Psoas muscle (tissue), 8 donors: ENCODE data around the gene NKX2-3. TPM values are rescaled to one million over a fixed set of nuclear protein-coding genes. Genes with fewer than 3 reads are reported as not detected.
A peak's percentile ranks its signal among the peaks of the same experiment; 100 is the strongest.

Experiments
- ATAC-seq, 4 donors: fragments of 200-7000 bp; cut with Tn5 transposase; one replicate each; pipeline ENCODE4 v1.9.1; 2020; ENCODE audit warnings: moderate library complexity in 3 of 4, mild to moderate bottlenecking in 2 of 4
- DNase-seq, 2 donors: peaks; one replicate each; pipeline ENCODE4 v3.0.0-alpha.2; 2020
- H3K27ac ChIP-seq: fragments of 200-600 bp; one replicate; pipeline ENCODE4 v1.8.0; 2022
- H3K27me3 ChIP-seq, 3 donors: fragments of 200-600 bp in 1 of 3; one replicate each; pipeline versions ENCODE4 v1.6.1 to v1.8.0; 2013 to 2022; ENCODE audit warnings: low read length in 2 of 3, mild to moderate bottlenecking in 2 of 3, moderate library complexity in 1 of 3; ENCODE audit not compliant: insufficient read depth in 3 of 3
- H3K36me3 ChIP-seq, 2 donors: fragments of 200-600 bp in 1 of 2; one replicate each; pipeline versions ENCODE4 v1.6.1 to v1.8.0; 2013 to 2022; ENCODE audit warnings: low read depth in 1 of 2, mild to moderate bottlenecking in 1 of 2, moderate library complexity in 1 of 2; ENCODE audit not compliant: insufficient read depth in 1 of 2
- H3K4me1 ChIP-seq: fragments of 200-600 bp; one replicate; pipeline ENCODE4 v1.8.0; 2022
- H3K4me3 ChIP-seq: fragments of 200-600 bp; one replicate; pipeline ENCODE4 v1.8.0; 2022; ENCODE audit warnings: mild to moderate bottlenecking
- H3K9me3 ChIP-seq: fragments of 200-600 bp; one replicate; pipeline ENCODE4 v1.8.0; 2022
- CTCF ChIP-seq: fragments of 200-600 bp; IDR thresholded peaks from one replicate; pipeline ENCODE4 v1.8.0; 2022; ENCODE audit warnings: antibody characterized with exemption
- WGBS, 3 donors: extraction: QIAGEN DNeasy Blood & Tissue Kit; methylation state at CpG; one replicate each; pipeline versions ENCODE4 v1.1.6 to v1.1.7; 2013; 5-methylcytosine and 5-hydroxymethylcytosine counted together
- intact Hi-C, 2 donors: fragments of 100-400 bp; cut with DNase I; formaldehyde crosslinking; loops; one replicate each; pipeline versions ENCODE4 v1.11.0 to v1.14.2; 2022
- long read RNA-seq, 2 donors: library from polyadenylated mRNA; unstranded; transcript quantifications; one replicate each; pipeline ENCODE4 v2.0.0, GENCODE V29; 2021
- polyA plus RNA-seq, 3 donors: library from polyadenylated mRNA; stranded (reverse); fragments of 200-250 nt; gene quantifications; one replicate each; pipeline ENCODE4 v1.2.3, GENCODE V29; 2013
- total RNA-seq, 4 donors: library from RNA; stranded (reverse); fragmentation: NEBNext Ultra II Directional in 2 of 4; extraction: Animal tissue kit (Norgen Biotek cat#: 25700) in 2 of 4; gene quantifications; one replicate each; pipeline versions ENCODE4 v1.2.1 to v1.2.4, GENCODE V29; 2021 to 2023
- donor health status: healthy with polysubstance abuse.
- donor health status: DM: no; HTN: no; CAD: no; lungs with moderate emphysema.
- donor health status: Bipolar disorder and iron deficiency.
- donor health status: healthy.
- donor health status: DM: yes; HTN: yes; CAD: no.
- donor health status: DM: no; HTN: no; CAD: no.
- donor health status: DM: no; HTN: no; CAD: no.
- donor health status: DM: yes; HTN: yes; CAD: no.

NKX2-3 gene
- not detected for total RNA-seq
- polyA plus RNA-seq = not detected
- long read RNA-seq, donor 1 = 0 reads
- long read RNA-seq, donor 2 = 0 reads

- Histone ChIP-seq H3K27ac (no peak within 1 kb of the TSS), H3K27me3 (peaks cover 2 to 100% (median 75%) of the 10 kb centered on the region in 3 donors), H3K4me1 (peaks cover 29% of the 10 kb centered on the region), H3K36me3 (no peaks in the 10 kb centered on the region), H3K9me3 (no peaks in the 10 kb centered on the region), H3K4me3 (peak within 1 kb of the TSS; percentile 52)
- no peak for TF ChIP-seq CTCF
- intact Hi-C loops = no loop called here
- 3 to 5% (median 5%) methylated on average over 51 of the region's 51 CpGs for WGBS, 3 donors
- DNase-seq = peak; percentile 63 to 76
- peak; percentile 74 to 89 (median 78) for ATAC-seq
Measured at GRCh38 chr10:99532687-99533495, at the start of gene NKX2-3. NKX2-3 (plus strand) TSS chr10:99532942; CDS start chr10:99533132, 190 bp downstream.

DNA sequence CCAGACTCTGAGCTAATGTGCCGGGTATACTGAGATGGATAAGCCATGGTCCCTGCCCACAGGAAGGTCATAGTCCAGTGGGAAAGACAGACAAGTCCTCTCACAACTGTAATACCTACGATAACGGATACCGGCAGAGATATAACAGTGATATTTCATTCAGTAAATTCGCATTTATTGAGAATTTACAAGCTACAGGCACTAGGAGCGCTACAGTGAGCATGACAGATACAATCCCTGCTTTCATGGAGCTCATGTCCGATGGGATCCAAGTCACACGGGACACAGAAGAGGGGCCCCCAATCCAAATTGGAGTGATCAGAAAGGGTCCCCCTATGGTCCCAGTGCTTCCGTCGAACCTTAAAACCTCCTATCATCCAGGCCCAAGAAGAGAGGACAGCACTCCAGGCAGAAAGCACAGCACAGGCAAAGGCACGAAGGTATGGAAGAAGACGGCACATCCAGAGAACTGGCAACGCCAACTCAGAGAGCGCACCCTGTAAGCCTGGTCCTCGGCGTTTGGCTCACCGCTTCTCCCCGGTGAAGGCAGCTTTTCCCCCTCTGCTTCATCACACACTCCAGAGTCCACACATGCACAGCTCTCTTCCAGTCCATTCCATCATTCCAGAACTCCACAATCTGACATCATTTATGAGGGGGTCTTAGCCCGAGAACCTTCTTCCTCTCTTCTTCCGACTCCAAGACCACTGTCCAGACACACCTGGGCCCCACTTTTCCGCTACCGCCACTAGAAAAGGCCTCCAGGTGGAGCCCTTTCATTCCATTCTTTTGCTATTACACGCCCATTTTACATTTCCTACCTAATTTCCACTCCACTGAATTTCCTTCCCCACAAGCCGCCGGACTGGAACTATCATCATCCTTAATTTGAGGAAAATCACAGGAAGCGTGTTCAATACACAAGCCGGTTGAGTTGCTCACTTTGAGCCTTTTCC is 47.8 kb upstream of the NKX2-3 start:
- no peak for TF ChIP-seq CTCF
- peaks cover 4 to 30% (median 8%) of the 10 kb centered on the region in 3 donors for H3K27me3 ChIP-seq
- ATAC-seq = no peak
- no peak overlapping the region for H3K4me3 ChIP-seq
- H3K36me3 ChIP-seq = no peaks in the 10 kb centered on the region
- no peak overlapping the region for H3K27ac ChIP-seq
- no peaks in the 10 kb centered on the region for H3K4me1 ChIP-seq
- no peak for DNase-seq
- no peaks in the 10 kb centered on the region for H3K9me3 ChIP-seq
- 66 to 71% (median 69%) methylated on average over 27 of the region's 27 CpGs for WGBS, 3 donors
- intact Hi-C loops = no loop called here

- DNase-seq = no peak
- Histone ChIP-seq H3K27ac (no peak overlapping the region), H3K4me1 (no peaks in the 10 kb centered on the region), H3K9me3 (no peaks in the 10 kb centered on the region), H3K27me3 (peaks cover 4 to 29% (median 8%) of the 10 kb centered on the region in 3 donors), H3K36me3 (no peaks in the 10 kb centered on the region), H3K4me3 (no peak overlapping the region)
- intact Hi-C loops = no loop called here
- TF ChIP-seq CTCF = no peak
- no peak for ATAC-seq
- 75 to 77% (median 77%) methylated on average over 5 of the region's 5 CpGs for WGBS, 3 donors
Measured at GRCh38 chr10:99487125-99487807, 45.5 kb upstream of the NKX2-3 start.

GRCh38 chr10:99489271-99489670 is 43.5 kb upstream of the NKX2-3 start:
- 61 to 63% (median 63%) methylated on average over 3 of the region's 3 CpGs for WGBS, 3 donors
- no peak for ATAC-seq
- H3K27ac ChIP-seq = no peak overlapping the region
- DNase-seq = no peak
- TF ChIP-seq CTCF = no peak
- no peaks in the 10 kb centered on the region for H3K9me3 ChIP-seq
- no peak overlapping the region for H3K4me3 ChIP-seq
- intact Hi-C loops = no loop called here
- no peaks in the 10 kb centered on the region for H3K36me3 ChIP-seq
- H3K4me1 ChIP-seq = no peaks in the 10 kb centered on the region
- peaks cover 2 to 25% (median 4%) of the 10 kb centered on the region in 3 donors for H3K27me3 ChIP-seq
